SIG-M5 treated with dmso at 0.1 percent for 504 hours (cell line): ENCODE results near the gene MRPS34.
"Not testable (repeated sequence)": the region's sequence is repeated elsewhere in the genome, so short reads cannot be mapped to it uniquely, and the experiment has no call there.

Source experiments
- DNase-seq: peaks from one replicate; lab custom pipeline; 2025; ENCODE audit not compliant: unreplicated experiment; lab: John Stamatoyannopoulos, UW

Gene MRPS34

GRCh38 chr16:1757714-1758461 is 15.0 kb downstream of the MRPS34 start:
- DNase-seq, result no peak

DNA sequence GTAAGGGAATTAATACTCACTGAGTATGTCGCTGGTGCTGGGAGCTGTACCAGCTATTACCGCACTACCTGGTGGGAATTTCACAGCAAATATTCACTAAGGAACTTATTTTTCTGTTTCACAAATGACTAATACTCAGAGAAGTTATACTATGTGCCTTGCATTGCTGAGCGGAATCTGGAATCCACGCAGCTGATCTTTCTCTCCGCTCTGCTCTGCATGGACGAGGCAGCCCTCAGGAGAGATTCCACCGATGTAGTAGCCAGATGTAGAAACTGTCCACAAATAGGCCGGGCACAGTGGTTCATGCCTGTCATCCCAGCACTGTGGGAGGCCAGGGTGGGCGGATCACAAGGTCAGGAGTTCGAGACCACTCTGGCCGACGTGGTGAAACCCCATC is 18.7 kb downstream of the MRPS34 start:
- no peak for DNase-seq

DNA sequence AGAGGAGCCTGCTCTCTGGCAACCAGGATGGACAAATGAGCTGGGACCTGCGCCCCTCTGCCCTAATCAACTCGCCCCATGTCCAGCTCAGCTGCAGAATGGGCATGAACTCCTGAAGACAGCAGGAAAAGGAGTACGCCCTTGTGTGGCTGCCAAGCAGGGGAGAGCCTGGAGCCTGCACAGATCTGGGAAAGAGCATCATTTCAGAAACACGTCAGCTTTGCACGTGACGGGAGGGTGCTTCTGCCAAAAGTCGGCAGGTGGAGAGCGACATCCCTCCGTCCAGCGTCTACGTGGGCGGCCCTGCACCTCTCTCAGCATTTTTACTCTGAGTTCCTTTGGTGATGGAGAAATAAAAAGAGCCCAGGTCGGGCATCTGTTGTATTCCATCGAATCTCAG is 20.1 kb downstream of the MRPS34 start:
- DNase-seq, result no peak

DNA sequence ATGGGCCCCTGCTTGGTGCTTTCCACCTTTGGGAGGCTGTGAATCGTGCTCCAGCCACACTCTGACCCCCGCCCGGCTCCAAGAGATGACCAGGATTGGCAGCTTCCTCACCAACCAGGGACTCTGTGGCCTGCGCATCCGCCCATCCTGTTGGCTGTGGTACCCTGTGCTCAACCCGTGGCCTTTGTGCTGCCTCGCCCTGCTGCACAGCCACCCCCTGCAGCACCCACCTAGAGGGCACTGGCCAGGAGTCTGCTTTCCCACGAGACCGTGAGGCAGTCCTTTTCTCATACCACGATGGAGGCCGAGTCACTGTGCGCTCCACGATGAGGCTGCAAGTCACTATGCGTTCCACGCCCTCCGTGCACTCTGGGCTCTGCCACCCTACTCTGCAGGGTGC is 21.0 kb downstream of the MRPS34 start:
- DNase-seq, result no peak

- DNase-seq, result no peak
These were observed 23.5 kb downstream of the MRPS34 start for GRCh38 chr16:1749152-1750117.

DNA sequence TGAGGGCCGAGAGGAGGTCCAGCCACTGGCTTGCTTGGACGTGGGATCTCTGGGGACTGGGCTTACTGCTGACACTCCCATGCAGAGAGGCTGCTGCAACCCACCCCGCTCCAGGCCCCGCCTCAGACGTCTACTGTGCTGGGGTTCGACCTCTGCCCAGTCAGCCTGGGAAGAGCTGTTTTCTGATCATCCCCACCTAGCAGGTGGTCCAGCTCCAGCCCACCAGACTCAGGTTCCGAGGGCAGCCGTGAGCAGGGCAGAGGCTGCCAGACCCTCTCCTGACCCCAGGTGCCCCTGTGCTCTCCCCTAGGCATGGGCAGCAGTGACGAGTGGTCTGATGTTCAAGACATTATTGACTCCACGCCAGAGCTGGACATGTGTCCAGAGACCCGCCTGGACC is 25.0 kb downstream of the MRPS34 start:
- no peak for DNase-seq

DNA sequence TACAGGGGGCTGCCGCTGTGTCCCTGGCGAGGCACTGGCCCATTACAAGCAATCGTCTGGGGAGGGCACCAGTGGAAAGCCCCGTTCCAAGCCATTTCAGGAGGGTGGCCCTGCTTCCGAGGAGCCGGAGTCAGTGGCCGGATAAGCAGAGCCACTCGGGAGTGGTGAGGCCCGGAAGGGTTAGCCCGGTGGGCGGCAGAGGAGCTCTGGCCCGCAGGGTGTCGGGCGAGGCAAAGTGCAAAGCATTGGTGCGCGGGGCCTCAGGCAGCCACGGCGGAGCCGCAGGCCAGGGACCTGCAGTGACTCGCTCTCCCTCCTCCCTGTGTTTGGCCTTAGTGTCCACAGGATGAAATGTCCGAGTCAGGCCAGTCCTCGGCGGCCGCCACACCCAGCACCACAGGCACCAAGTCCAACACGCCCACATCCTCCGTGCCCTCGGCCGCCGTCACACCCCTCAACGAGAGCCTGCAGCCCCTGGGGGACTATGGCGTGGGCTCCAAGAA is 26.2 kb downstream of the MRPS34 start:
- no peak for DNase-seq

DNA sequence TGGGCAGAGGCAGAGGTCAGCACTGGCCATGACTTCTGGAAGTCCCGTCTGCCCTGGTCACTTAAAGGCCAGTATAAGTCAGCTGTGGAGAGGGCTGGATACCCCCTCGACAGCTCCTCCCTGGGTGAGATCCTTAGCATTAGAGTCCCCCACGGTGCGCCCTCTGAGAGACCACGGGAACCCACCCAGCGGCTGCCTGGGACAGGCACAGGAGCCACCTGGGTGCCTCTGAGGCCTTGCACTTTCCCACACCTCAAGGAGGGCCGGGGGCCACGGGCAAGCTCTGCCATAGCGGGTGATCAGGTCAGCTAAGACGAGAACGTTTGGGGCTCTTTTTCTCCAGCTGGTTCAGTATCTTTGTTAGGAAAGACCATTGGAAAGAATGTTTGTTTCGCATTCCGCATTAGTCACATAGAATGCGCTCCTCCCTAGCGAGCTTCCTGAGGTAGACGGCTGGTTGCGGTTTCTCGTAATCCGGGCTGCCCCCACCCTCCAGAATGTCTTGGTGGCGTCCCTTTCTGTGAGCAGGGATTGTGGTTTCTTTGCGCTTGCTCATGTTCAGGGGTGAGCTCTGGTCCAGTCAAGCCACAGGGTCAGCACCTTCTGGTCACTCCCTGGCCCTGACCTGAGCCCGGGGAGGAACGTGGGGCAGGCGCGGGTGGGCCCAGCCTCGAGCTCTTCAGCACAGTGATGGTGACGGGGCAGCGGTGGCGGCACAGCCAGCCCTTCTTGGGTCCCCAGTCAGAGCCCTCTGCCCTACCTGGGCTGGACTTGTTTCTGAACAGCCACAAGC is 26.8 kb downstream of the MRPS34 start:
- no peak for DNase-seq

GRCh38 chr16:1745181-1745899 is 27.6 kb downstream of the MRPS34 start:
- no peak for DNase-seq

DNA sequence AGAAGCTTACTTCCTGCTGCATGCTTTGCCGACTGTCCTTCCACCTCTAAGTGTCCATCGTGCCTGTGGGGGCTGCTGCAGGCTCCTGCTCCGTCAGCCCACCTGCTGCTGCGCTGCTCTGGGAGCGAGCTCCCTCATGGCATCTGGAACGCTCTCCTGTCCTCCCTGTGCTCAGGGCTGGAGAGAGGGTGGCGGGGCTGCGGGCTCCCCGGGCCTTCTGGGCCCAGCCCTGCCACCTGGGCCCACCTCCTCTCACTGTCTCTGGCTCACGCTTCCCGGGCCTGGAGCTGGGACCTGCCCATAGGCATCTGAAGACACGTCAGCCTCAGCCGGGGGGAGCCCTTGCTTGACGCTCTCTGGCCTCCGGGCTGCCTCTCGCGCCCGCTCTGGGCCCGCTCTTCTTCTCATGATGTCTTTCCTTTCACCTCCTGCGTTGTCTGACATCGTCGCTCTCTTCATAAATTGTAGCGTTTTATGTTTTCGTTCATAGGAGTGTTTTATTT is 28.5 kb downstream of the MRPS34 start:
- no peak for DNase-seq

- no peak for DNase-seq
These were observed 29.3 kb downstream of the MRPS34 start for GRCh38 chr16:1743376-1744337.

GRCh38 chr16:1741553-1742165 is 31.3 kb downstream of the MRPS34 start:
- DNase-seq, result no peak

GRCh38 chr16:1740781-1741490 is 32.0 kb downstream of the MRPS34 start:
- no peak for DNase-seq

DNA sequence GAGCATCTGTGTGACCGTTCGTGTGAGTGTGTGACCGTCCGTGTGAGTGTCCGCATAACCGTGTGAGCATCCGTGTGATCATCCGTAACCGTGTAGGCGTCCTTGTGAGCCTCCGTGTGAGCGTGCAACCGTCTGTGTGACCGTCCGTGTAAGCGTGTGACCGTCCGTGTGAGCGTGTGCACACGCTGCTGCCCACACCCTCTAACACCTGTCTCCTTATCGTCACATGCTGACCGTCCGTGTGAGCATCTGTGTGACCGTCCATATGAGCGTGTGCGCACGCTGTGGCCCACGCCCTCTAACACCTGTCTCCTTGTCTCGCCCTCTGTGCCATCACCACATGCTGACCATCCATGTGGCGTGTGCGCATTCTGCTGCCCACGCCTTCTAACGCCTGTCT is 32.7 kb downstream of the MRPS34 start:
- DNase-seq, result no peak

GRCh38 chr16:1734816-1735215 is 38.1 kb downstream of the MRPS34 start:
- no peak for DNase-seq

DNA sequence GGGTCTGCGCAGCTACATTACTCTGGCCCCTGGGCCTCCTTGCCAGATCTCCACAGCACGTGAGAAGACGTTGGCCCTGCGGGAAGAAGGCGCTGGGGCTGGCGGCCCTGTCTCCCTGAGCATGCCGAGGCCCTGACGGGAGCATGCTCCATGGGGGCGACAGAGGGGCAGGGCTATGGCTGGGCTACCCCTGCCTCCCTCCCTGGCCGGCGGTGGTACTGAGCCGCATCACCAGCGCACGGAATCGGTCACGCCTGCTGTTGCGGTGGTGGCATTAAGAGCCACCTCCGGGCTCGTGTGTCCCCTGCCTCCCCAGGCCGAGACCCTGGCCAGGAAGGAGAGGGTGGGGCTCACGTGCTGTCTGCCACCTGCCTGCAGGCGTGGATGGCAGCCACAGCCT is 38.8 kb downstream of the MRPS34 start:
- DNase-seq, result no peak

GRCh38 chr16:1732551-1732987 is 40.4 kb downstream of the MRPS34 start:
- not testable (repeated sequence) for DNase-seq

GRCh38 chr16:1732071-1732470 is 40.9 kb downstream of the MRPS34 start:
- DNase-seq, result no peak
